ENCODE results near the gene CPT1C.

The CPT1C gene

DNA sequence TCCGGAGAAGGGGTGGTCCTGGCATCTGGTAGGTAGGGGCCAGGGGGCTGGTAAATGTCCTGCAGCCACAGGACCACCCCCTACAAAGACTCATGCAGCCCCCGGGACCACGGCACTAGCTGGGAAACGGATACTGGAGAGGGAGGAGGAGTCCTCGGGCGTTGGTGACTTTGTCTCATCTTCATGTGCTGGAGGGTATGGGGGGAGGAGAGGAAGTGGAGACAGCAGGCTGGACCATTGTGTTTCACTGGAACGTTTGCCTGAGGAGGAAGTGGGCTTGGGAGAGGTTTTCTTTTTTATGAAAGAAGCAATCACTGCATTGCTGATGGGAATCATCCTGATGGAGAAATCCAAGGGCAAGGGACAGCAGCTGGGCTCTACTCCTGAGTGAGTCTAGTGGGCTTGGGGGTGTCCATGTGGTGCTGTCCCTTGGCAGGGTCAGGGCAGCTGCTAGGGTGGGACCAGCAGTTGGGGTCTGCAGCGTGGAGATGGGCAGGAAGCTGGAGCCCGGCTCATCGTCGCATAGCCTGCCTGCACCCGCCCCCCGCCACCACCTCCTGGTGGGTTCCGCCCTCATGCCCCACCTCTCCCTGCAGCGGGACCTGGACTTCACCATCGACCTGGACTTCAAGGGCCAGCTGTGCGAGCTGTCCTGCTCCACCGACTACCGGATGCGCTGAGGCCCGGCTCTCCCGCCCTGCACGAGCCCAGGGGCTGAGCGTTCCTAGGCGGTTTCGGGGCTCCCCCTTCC lies 3.2 kb upstream of the CPT1C start:
- H3K4me3 ChIP-seq (replicated peaks in 1 of 2; ENCODE audit: low read depth in 2 of 2, low read length in 2 of 2), result no peak overlapping the region
- peak in 1 of 2 donors; percentile 51 for DNase-seq (ENCODE audit: low read depth in 2 of 2)
- TF ChIP-seq CTCF (IDR thresholded peaks at IDR 0.05; ENCODE audit: low read depth, low read length), result no peak

- DNase-seq (ENCODE audit: low read depth in 2 of 2), result no peak
- H3K4me3 ChIP-seq (replicated peaks in 1 of 2; ENCODE audit: low read depth in 2 of 2, low read length in 2 of 2), result no peak overlapping the region
- TF ChIP-seq CTCF (IDR thresholded peaks at IDR 0.05; ENCODE audit: low read depth, low read length), result no peak
Measured at GRCh38 chr19:49688531-49689132, 2.3 kb upstream of the CPT1C start.

DNA sequence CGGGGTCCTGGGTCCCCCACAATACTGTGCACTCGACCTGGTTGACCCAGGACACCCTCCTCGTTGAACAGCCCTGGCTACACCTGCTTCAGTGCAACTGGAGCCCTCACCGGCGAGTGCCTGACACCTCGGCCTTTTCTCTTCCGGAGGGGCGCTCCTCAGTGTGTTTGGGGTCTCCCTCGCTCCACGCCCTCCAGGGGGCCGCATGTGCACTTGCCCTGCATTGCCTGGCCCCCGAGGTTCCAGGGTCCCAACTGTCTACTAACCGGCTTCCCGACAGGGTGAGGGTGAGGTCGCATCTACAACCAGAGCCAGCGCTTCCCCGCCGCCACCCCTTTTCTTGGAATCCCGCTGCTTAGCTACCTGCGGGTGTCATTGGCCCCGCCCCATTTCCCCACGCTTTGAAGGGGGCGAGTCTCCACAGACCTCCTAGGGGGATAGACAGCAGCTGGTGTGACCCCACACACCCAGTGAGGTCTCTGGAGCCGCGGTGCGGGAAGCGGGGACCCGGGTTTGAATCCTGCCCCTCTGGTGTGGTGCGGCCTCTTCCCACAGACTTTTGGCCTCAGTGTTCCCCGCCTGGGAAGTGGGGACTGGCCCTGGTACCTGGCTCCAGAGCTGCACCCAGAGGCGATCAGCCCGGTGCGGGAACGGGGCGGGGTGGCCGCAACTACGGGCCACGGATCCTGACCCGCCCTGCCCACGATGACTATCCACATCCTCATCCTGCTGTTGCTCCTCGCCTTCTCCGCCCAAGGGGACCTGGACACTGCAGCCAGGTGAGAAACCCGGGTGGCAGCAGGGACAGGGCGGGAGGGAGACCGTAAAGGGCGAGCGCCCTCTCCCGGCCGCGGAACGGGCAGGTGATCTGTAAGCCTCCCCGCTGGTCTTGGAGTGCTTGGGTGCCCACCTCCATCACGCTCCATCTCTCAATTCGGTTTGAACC lies 1.5 kb upstream of the CPT1C start, which contains the start of gene ADM5:
ADM5 (plus strand) TSS at position 462 of the 946 bp plus-strand sequence; CDS start at position 706, 244 bp downstream.
- peak; percentile 50 for TF ChIP-seq CTCF (IDR thresholded peaks at IDR 0.05; ENCODE audit: low read depth, low read length)
- DNase-seq (ENCODE audit: low read depth in 2 of 2), result no peak
- peak within 1 kb of the TSS; percentile 47 to 53 for H3K4me3 ChIP-seq (replicated peaks in 1 of 2; ENCODE audit: low read depth in 2 of 2, low read length in 2 of 2)

- DNase-seq (ENCODE audit: low read depth in 2 of 2), result no peak
- no peak for TF ChIP-seq CTCF (IDR thresholded peaks at IDR 0.05; ENCODE audit: low read depth, low read length)
- peak overlapping the region; percentile 47 to 53 for H3K4me3 ChIP-seq (replicated peaks in 1 of 2; ENCODE audit: low read depth in 2 of 2, low read length in 2 of 2)
Measured at GRCh38 chr19:49690079-49690655, 749 bp upstream of the CPT1C start.

DNA sequence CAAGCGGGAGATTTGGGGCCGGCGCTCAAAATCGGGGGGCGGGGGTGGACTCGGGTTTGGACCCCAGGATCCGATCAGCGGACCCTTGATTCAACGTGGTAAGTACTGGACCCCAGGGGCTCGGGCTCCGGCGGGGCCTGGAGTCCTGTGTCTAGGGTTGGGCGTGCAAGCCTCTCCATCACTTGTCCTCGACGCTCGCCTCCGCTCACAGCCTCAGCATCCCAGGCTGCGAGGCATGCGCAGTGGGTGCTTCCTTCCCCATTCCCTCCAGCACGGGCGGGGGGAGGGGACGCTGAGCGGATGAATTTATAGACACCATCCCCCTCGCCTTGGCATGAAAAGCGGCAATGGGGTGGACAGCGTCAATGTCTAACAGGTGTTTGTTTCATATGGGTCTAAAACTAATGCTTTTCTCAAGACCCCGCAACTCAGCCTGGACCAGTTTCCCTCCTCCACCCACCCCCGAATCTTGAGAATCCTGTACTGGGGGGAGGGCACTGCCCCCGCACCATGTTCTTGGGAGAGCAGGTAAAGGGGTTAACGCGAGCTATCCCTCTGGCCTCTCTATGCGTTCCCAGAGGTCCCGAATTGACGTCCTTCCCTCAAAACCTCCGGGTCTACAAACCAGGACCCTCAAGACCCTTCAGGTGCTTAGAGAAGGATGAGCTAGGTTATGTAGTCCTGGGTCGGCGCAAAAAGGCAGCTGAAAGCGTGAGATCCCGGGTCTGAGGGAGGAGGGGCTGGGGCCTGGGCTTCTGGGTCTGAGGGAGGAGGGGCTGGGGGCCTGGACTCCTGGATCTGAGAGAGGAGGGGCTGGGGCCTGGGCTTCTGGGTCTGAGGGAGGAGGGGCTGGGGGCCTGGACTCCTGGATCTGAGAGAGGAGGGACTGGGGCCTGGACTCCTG lies 579 bp downstream of the CPT1C start:
- H3K4me3 ChIP-seq (replicated peaks in 1 of 2; ENCODE audit: low read depth in 2 of 2, low read length in 2 of 2), result peak overlapping the region; percentile 47 to 53
- peak; percentile 68 to 79 for DNase-seq (ENCODE audit: low read depth in 2 of 2)
- TF ChIP-seq CTCF (IDR thresholded peaks at IDR 0.05; ENCODE audit: low read depth, low read length), result no peak

All from cardiac fibroblast (primary cell).